IMR-90 (cell line): ENCODE data around the gene HNRNPLL. TPM values are rescaled to one million over a fixed set of nuclear protein-coding genes. Genes with fewer than 3 reads are reported as not detected.

Experiments
- ATAC-seq: fragments of 200-7000 bp; cut with Tn5 transposase; 2 replicates; pipeline ENCODE4 v1.9.1; 2020; ENCODE audit warnings: low read depth, mild to moderate bottlenecking, moderate library complexity
- BruUV-seq: library from RNA; stranded (reverse); fragments of 400-500 nt; replicated peaks from 2 replicates; lab custom pipeline; 2021; lab: Mats Ljungman, UMichigan
- CTCF ChIA-PET: fragments of 300-600 bp; formaldehyde crosslinking; extraction: SDS; loops from one replicate; lab custom pipeline; 2021; ENCODE audit warnings: antibody characterized with exemption; lab: Yijun Ruan, JAX
- POLR2A ChIA-PET: fragments of 300-600 bp; sonication (Branson Sonifier 250); formaldehyde crosslinking; loops from one replicate; lab custom pipeline; 2022; ENCODE audit warnings: antibody characterized with exemption; ENCODE audit not compliant: unreplicated experiment; lab: Charles Lee
- DNase-seq: peaks from one replicate; pipeline ENCODE4 v3.0.0; 2013
- H2AFZ ChIP-seq: replicated peaks from 2 replicates; pipeline ENCODE3; 2013; ENCODE audit warnings: low read length, mild to moderate bottlenecking; ENCODE audit not compliant: poor library complexity
- H2AK5ac ChIP-seq: 2 replicates; pipeline ENCODE4 v1.6.1; 2013; ENCODE audit warnings: low read depth, low read length, inconsistent platforms
- H2AK9ac ChIP-seq: replicated peaks from 2 replicates; pipeline ENCODE3; 2013; ENCODE audit warnings: mild to moderate bottlenecking, low read depth, low read length, moderate library complexity; ENCODE audit not compliant: poor library complexity
- H2BK120ac ChIP-seq: 2 replicates; pipeline ENCODE4 v1.6.1; 2013; ENCODE audit warnings: low read depth, low read length, inconsistent platforms
- H2BK15ac ChIP-seq: 3 replicates; pipeline ENCODE4 v1.6.1; 2013; ENCODE audit warnings: low read depth, low read length, inconsistent platforms
- H2BK20ac ChIP-seq: 2 replicates; pipeline ENCODE4 v1.6.1; 2013; ENCODE audit warnings: low read depth, mild to moderate bottlenecking, inconsistent platforms, low read length, moderate library complexity
- H2BK5ac ChIP-seq: 2 replicates; pipeline ENCODE4 v1.6.1; 2013; ENCODE audit warnings: mild to moderate bottlenecking, low read depth, low read length, inconsistent platforms; ENCODE audit not compliant: poor library complexity, severe bottlenecking
- H3K14ac ChIP-seq: replicated peaks from 2 replicates; pipeline ENCODE4 v1.6.1; 2013; ENCODE audit warnings: low read depth, low read length, inconsistent platforms
- H3K18ac ChIP-seq: 2 replicates; pipeline ENCODE4 v1.6.1; 2013; ENCODE audit warnings: low read depth, low read length, control low read depth
- H3K23ac ChIP-seq: 2 replicates; pipeline ENCODE4 v1.6.1; 2013; ENCODE audit warnings: low read depth, low read length, inconsistent platforms
- H3K27ac ChIP-seq: 2 replicates; pipeline ENCODE4 v1.5.1; 2013; ENCODE audit warnings: mild to moderate bottlenecking, control low read depth, low read length; ENCODE audit not compliant: insufficient read depth
- H3K27me3 ChIP-seq: 2 replicates; pipeline ENCODE4 v1.6.1; 2013; ENCODE audit warnings: low read length; ENCODE audit not compliant: control insufficient read depth, insufficient read depth
- H3K36me3 ChIP-seq: 2 replicates; pipeline ENCODE4 v1.6.1; 2013; ENCODE audit warnings: low read length, mixed read lengths; ENCODE audit not compliant: control insufficient read depth, insufficient read depth
- H3K4ac ChIP-seq: 2 replicates; pipeline ENCODE4 v1.6.1; 2013; ENCODE audit warnings: low read depth, low read length, inconsistent platforms
- H3K4me1 ChIP-seq: 2 replicates; pipeline ENCODE4 v1.6.1; 2013; ENCODE audit warnings: low read length, mixed read lengths; ENCODE audit not compliant: control insufficient read depth, insufficient read depth
- H3K4me2 ChIP-seq: 2 replicates; pipeline ENCODE4 v1.6.1; 2013; ENCODE audit warnings: low read depth, mild to moderate bottlenecking, control low read depth, low read length, moderate library complexity
- H3K4me3 ChIP-seq: 2 replicates; pipeline ENCODE4 v1.5.1; 2013; ENCODE audit warnings: low read depth, mild to moderate bottlenecking, control low read depth, low read length, moderate library complexity; ENCODE audit not compliant: insufficient read depth
- H3K56ac ChIP-seq: 2 replicates; pipeline ENCODE4 v1.6.1; 2013; ENCODE audit warnings: low read length, inconsistent platforms; ENCODE audit not compliant: insufficient read depth; ENCODE audit errors: extremely low read depth
- H3K79me1 ChIP-seq, 2 experiments: 2 replicates each; pipeline ENCODE4 v1.6.1; 2013; ENCODE audit warnings: low read length in 2 of 2, inconsistent platforms in 1 of 2, low read depth in 1 of 2
- H3K9ac ChIP-seq: 2 replicates; pipeline ENCODE4 v1.6.1; 2013; ENCODE audit warnings: low read depth, low read length, control low read depth
- H3K9me1 ChIP-seq: 2 replicates; pipeline ENCODE4 v1.6.1; 2013; ENCODE audit warnings: low read length, inconsistent platforms; ENCODE audit not compliant: insufficient read depth
- H3K9me3 ChIP-seq: 2 replicates; pipeline ENCODE4 v1.6.1; 2013; ENCODE audit warnings: low read length; ENCODE audit not compliant: control insufficient read depth, insufficient read depth
- H4K20me1 ChIP-seq: 2 replicates; pipeline ENCODE4 v1.6.1; 2013; ENCODE audit warnings: low read length, inconsistent platforms; ENCODE audit not compliant: insufficient read depth
- H4K5ac ChIP-seq: 2 replicates; pipeline ENCODE4 v1.6.1; 2013; ENCODE audit warnings: mild to moderate bottlenecking, low read depth, low read length, control low read depth
- H4K8ac ChIP-seq, 2 experiments: 2 replicates each; pipeline ENCODE4 v1.6.1; 2013; ENCODE audit warnings: low read depth in 2 of 2, low read length in 2 of 2, control low read depth in 1 of 2, inconsistent platforms in 1 of 2
- H4K91ac ChIP-seq: 2 replicates; pipeline ENCODE4 v1.6.1; 2013; ENCODE audit warnings: low read depth, low read length, inconsistent platforms; ENCODE audit not compliant: insufficient read depth
- FOS ChIP-seq: fragments of 150-350 bp; IDR thresholded peaks from 2 replicates; pipeline ENCODE4 v1.6.1; 2016; ENCODE audit warnings: low read depth, low read length
- RAD21 ChIP-seq: IDR thresholded peaks from 2 replicates; pipeline ENCODE4 v1.6.1; 2012; ENCODE audit warnings: low read length, improper control_type of control experiment
- SMC3 ChIP-seq: fragments of 150-350 bp; IDR thresholded peaks from 2 replicates; pipeline ENCODE4 v1.6.1; 2016; ENCODE audit warnings: low read depth, mild to moderate bottlenecking, antibody characterized with exemption, low read length, moderate library complexity
- WGBS, 2 experiments: methylation state at CpG; one replicate each; pipeline versions ENCODE4 v1.1.5 to v1.1.7; 2013; ENCODE audit warnings: missing lambda C conversion rate in 2 of 2; ENCODE audit not compliant: insufficient read length in 1 of 2; ENCODE audit errors: extremely low coverage in 2 of 2; 5-methylcytosine and 5-hydroxymethylcytosine counted together
- dilution Hi-C: fragments of 300-500 bp; cut with HindIII; formaldehyde crosslinking; loops from one replicate; pipeline ENCODE4 v1.14.3; 2018; ENCODE audit warnings: low sequenced_read_pairs; ENCODE audit not compliant: unreplicated experiment
- in situ Hi-C: fragments of 300-500 bp; cut with MboI; formaldehyde crosslinking; loops from 3 replicates; pipeline ENCODE4 v1.14.3; 2019; ENCODE audit warnings: low sequenced_read_pairs, inconsistent platforms, mixed read lengths
- intact Hi-C: fragments of 100-400 bp; cut with micrococcal nuclease; formaldehyde crosslinking; loops from 2 replicates; pipeline ENCODE4 v1.10.0; 2022
- polyA plus RNA-seq, 3 experiments: library from polyadenylated mRNA; depleted of rRNA; stranded (reverse); fragments of >200 nt; gene quantifications; 2 replicates each; pipeline ENCODE4 v1.2.3, GENCODE V29; 2012; ENCODE audit warnings: low replicate concordance in 1 of 3
- total RNA-seq: library from RNA; depleted of rRNA; stranded (reverse); fragments of >200 nt; gene quantifications from 2 replicates; pipeline ENCODE4 v1.2.3, GENCODE V29; 2012
- TF ChIP-seq, protein P1 (sequence below): conservative IDR thresholded peaks from 2 replicates; pipeline ENCODE4 v1.5.1; 2012; ENCODE audit warnings: mild to moderate bottlenecking, low read depth, low read length, improper control_type of control experiment

HNRNPLL gene
- total and polyA plus RNA-seq, 2 of the 4 experiments (the other 2 are of a cell fraction) = 23.7 to 53.1 TPM

- Histone ChIP-seq H3K18ac (no peak overlapping the region), H2AFZ (peak overlapping the region; percentile 91), H4K20me1 (peaks cover 24% of the 10 kb centered on the region), H2BK5ac (peak overlapping the region; percentile 23), H2AK5ac (no peak overlapping the region), H2AK9ac (peak overlapping the region; percentile 6), H3K4me1 (peaks cover 5% of the 10 kb centered on the region; the same call in 1 of the 2 replicates), H3K4me2 (peak overlapping the region; percentile 91), H4K5ac (no peak overlapping the region), H3K79me1 (peaks cover 0 to 16% of the 10 kb centered on the region in 2 experiments; a peak in 2 of 4 replicates), H3K9me3 (no peaks in the 10 kb centered on the region), H3K36me3 (no peaks in the 10 kb centered on the region), H3K27me3 (no peaks in the 10 kb centered on the region), H3K23ac (peak overlapping the region; percentile 62; the same call in 1 of the 2 replicates), H2BK15ac (no peak overlapping the region), H4K8ac (no peak overlapping the region), H3K9ac (peak overlapping the region; percentile 47; the same call in 1 of the 2 replicates), H2BK20ac (no peak overlapping the region), H3K14ac (no peak overlapping the region; the same call in 1 of the 2 replicates), H3K4me3 (peak overlapping the region; percentile 61), H3K4ac (no peak overlapping the region), H2BK120ac (no peak overlapping the region), H3K9me1 (no peaks in the 10 kb centered on the region), H3K27ac (peak overlapping the region; percentile 52), H3K56ac (no peak overlapping the region), H4K91ac (0 out of 2 replicates have a peak overlapping the region, but pooled peaks have one; percentile 9)
- WGBS, 2 experiments = 19% methylated on average over 18 of the region's 23 CpGs; no CpG with 5 or more reads in 1 of the 2 experiments
- peak; percentile 76 for DNase-seq
- BruUV-seq = no TSS peak
- CTCF ChIA-PET = interaction anchor here (0.6 to 1.6 kb wide), 8 partner anchors 10 to 123 kb away, joined by 3 to 5 read pairs (median 3); no protein-coding TSS in a partner anchor
- intact Hi-C loops = loop anchor here (1.0 kb wide), 1 partner anchor 123 kb away; no protein-coding TSS in a partner anchor
- peak; percentile 72 for TF ChIP-seq RAD21
- TF ChIP-seq SMC3 = peak; percentile 70
- TF ChIP-seq, protein P1, sequence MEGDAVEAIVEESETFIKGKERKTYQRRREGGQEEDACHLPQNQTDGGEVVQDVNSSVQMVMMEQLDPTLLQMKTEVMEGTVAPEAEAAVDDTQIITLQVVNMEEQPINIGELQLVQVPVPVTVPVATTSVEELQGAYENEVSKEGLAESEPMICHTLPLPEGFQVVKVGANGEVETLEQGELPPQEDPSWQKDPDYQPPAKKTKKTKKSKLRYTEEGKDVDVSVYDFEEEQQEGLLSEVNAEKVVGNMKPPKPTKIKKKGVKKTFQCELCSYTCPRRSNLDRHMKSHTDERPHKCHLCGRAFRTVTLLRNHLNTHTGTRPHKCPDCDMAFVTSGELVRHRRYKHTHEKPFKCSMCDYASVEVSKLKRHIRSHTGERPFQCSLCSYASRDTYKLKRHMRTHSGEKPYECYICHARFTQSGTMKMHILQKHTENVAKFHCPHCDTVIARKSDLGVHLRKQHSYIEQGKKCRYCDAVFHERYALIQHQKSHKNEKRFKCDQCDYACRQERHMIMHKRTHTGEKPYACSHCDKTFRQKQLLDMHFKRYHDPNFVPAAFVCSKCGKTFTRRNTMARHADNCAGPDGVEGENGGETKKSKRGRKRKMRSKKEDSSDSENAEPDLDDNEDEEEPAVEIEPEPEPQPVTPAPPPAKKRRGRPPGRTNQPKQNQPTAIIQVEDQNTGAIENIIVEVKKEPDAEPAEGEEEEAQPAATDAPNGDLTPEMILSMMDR = peak; percentile 84
- no peak for TF ChIP-seq FOS
- dilution Hi-C loops = no loop called here
- in situ Hi-C loops = loop anchor here (5.0 kb wide), 1 partner anchor 119 kb away; no protein-coding TSS in a partner anchor
- POLR2A ChIA-PET = no interaction called here
- ATAC-seq = peak; percentile 52
Observed at GRCh38 chr2:38603402-38604290, 918 bp upstream of the HNRNPLL start.
